ENCODE data around the gene TPPP2.
A peak's percentile ranks its signal among the peaks of the same experiment; 100 is the strongest.

TPPP2 gene

DNA sequence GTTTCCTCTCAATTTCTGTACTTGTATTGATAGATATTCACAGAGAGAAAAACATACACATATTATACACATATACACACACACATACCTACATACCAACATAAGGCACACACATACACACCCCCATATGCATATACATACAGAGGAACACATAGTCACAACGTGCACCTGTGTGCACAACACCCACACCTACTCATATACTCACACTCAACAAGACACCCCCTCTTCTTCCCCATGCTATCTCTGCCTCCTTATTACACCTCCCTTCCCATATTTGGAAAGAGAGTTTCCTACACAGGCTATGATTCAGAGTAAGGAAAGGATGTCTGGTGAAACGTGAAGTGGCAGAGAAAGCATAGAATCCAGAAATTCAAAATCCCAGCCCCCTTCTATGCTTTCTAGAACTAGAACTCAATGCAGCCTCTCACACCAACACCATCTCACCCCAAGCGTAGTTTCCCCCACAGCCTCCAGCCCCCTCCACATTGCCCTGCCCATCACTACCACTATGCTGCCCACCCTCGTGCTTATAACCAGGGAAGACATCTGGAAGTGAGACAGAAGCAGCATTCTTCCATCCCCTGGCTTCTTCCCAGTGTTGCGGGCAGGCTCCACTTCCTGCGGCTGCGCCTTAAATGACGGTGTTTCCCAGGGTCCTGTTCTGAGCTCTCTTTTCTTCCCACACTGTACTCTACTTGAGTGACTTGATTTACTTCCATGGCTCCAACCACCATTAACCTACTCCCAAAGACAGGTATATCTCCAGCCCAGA is 30.0 kb downstream of the TPPP2 start:
- FAIRE-seq = no peak

DNA sequence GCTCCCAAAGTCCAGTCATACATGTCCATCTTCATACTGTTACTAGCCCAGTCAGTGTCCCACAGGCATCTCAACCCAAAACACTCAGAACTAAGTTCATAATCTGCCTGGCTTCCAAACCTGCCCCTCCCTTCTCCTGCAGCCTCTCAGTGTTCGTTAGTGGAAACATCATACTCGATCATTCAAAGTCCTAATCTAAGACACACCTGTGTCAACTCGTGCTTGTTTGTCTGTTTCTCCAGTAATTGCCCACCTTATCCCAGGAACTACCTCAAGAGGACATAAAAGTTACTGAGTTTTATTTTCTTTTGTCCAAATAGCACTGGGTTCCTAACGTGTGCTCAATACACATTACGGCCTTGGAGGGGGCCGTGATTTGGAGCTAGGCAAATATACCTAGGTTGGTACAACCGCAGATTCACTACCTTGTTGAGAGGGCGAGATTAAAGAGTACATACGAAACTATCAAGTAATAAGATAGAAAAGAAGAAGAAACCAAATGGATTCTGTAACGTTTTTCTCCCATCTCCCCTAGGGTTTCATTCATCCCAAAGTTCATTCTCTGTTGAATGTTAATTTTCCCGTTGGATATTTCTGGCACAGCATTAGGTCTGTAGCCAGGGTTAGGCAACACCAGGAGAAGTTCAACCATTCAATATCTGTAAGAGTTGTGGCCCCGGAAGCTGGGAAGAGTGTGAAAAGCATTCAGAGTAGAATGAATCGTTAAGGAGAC is 30.8 kb downstream of the TPPP2 start:
- FAIRE-seq = no peak

DNA sequence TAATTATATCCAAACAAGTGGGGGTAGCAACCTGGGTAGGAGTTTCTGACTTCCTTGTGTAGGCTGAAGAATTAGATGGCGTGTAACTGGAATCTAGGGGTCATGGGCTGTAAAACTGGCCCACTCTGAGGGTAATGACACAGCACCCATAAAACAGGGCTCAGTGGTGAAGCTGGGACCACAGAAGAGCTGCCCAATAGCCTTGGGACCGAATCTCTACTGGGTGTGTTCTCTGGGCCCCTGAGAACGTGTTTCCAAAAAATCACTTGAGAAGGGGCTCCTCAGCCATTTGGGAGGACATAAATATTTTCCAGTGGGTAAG is 31.3 kb downstream of the TPPP2 start:
- no peak for FAIRE-seq

DNA sequence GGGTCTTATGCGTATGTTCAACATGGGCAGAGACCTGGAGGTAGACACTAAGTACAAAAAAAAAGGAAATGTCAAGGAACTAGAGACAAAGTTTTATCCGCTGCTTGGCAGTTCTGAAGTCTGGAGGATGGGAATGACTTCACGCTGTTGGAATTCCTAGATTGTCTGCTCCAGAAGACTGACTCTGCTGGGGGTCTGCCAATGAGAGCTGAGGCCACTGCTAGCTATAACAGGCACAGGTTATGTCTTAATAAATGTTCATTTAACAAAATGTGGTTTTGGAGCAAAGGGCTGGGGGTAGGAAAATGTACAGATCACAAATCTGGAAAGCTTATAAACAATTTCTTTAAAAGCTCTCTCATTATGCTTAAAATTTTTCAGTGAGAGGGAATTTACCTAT is 33.5 kb downstream of the TPPP2 start:
- no peak for FAIRE-seq

DNA sequence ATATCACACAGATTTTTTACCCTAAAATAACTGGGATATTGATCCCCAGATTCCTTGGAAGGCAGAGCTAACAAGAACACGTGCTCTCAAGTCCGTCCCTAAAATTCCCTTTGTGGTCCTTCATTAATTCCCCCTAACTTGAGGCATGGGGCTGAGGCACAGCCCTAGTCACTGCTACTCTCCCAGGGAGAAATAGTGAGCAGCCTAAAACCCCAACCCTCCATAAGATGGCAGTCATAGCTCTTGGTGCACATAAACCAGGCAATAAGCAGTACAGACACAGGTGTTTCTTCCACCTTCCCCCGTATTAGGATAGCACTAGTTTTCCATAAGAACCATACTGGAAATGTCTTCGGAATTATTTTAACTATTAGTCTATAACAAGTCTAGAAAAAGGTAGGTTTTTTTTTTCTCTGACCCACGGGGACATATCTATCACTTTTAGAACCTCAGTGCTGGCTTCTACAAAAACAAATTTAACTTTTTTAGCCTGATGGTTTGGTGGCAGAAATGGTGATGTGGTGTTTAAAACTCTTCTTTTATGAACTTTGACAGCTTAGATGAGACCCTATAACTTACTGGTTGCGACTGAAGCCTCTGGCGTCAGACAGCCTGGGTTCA is 37.0 kb downstream of the TPPP2 start:
- FAIRE-seq = peak; percentile 60

DNA sequence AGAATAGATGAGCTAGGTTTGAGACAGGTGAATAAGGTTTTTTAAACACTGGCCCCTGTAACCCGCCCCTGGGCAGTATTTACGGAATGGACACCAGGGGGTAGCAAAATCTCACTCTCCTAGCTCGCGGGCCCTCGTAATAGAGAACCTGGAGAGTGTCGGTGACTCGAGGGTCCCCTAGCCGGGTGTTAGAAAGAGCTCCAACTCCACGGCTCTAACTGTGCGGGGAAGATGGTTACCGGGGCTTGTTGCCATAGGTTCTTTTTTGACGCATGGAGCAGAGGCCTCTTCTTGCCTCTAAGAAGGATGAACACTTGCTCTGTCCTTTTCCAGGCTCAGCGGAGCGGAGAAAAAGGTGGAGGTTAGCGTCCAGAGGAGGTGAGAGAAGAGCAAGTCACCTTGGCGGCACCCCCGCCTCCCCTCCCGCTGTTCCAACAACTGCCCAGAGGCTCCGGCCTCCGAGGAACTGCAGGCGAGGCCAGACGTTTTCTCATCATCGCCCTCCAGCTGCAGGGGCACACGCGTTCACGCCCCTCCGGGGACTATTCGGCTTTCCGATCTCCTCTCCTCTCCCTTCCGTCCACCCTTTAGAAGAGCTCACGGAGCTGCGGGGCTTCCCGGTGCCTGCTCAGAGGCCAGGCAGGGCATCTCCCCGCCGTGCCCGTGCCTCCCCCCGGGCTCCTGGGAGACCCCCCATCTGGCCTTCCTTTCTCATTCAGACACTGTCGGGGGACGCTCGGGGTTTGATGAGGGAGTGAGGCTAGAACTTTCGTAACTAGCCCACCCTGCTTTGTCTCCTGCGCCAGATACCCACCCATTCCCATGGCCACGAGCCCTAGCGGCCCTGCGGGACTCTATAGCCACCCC is 38.7 kb downstream of the TPPP2 start:
- no peak for FAIRE-seq

DNA sequence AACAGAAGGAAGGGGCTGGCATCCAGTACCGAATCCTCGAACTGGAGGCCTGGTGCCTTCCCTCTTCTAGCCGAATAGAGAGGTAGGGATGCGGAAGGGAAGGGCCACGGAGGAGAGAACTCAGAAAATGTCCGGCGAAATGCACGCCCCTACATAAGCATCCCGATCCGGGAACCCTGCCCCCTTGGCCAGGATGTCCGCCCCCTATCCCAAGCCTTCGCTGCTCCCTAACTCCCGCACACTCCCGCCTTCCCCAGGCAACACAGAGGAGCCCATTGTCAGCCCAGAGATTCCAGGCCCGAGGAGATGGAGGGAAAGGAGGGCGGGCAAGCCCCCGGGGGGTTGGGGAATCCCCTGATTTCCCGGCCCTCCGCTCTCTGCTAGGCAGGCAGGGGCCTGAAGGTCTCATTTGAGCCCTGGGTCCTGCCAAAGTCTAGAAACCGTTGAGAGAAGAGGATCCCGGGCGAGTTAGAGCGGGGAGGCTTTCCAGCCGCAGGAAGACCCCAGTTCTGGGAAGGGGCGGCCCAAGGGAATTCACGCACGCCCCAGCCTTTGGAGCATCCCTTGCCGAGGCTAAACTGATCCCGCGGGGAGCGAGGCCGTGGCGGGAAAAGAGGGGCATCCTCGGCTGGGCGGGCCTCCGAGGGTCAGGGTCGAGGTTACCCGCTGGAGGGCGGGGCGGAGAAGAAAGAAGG is 39.5 kb downstream of the TPPP2 start:
- no peak for FAIRE-seq

DNA sequence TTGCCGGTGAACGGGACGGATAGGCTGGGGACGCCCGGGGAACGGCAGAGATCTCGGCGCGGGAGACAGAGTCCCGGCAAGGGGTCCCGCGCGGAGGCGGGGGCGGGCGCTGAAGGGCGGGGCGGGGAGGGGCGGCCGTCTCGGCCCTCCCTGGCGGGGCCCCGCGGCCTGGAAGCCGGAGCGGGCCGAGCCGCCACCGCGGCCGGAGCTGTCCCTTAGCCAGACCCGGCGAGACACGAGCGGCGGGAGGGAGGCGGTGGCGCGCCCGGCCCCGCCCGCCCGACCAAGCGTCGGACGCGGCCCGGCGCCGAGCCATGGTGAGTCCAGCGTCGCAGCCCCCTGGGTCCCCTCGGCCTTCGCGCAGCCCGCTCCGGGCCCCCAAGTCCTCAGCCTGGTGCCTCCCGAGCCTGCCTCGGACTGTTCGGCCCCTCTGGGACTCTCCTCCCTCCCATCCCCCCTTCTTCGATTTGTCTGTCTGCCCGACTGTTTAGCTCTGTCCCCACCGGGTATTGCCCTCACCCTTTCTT is 40.1 kb downstream of the TPPP2 start, which contains the start of gene ARHGEF40:
ARHGEF40 (plus strand) TSS at position 222 of the 527 bp plus-strand sequence; CDS start at position 315, 93 bp downstream.
- no peak for FAIRE-seq

DNA sequence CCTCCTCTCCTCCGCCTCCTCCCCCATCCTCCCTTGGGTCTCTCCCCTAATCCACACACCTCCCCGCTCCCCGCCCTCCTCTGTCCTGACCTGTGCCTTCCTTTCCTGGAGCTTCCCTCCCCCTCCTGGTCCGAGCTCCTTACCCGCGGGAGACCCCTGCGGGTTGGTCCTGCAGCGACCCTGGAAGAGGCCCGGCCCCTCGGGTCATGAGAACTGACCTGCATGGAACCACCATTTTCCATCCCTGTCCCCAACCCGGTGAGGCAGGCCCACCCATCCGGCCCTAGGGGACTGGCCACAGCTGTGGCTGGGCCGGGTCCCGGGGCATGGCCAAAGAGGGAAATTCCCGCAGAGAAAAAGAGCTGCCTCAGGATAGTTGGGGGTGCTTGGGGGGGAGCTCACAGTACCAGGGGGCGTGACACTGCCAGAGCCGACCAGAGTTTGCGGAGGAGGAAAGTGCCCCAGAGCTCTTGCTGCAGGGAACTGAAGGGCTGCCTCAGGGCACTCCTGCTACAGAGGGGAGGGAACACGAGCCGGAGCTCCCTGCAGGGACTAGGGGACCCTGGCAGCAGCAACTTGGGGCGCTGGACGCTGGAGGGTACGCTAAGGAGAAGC is 40.7 kb downstream of the TPPP2 start:
- no peak for FAIRE-seq

DNA sequence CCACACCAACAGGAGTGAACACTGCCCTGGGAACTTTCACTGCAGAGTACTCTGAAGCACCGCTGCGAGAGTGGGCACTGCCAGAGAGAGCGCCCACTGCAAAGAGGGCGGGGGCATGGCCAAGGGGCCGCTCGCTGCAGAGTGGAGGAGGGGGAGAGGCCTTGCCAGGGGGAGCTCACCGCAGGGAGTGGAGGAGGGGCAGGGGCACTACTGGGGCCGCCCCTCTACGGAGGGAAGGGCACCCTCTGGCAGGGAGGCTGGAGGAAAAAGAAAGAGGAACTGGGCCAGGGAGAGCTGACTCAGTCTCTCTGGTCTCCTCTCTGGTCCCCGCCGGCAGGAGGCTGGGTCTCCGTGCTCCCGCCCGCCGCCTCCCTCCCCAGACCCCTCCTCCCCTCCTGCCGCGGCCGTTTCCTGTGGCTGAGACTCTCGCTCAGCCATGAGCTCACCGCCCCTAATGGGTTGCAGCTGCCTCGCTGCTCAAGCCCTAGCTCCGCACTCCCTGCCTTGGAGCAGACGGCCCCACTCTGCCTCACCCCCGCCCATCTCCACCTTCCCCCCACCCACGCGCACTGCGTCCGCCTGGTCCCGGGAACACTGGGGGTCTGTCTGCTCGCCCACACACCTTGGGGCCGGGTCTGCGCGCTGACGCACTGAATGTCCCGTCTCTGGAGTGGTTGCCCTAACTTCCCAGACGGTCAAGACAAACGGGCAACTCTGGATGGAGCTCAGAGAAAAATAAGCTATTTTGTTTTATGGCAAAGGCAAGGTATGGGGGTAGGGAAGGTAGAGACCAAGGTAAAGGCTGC is 41.4 kb downstream of the TPPP2 start:
- no peak for FAIRE-seq

DNA sequence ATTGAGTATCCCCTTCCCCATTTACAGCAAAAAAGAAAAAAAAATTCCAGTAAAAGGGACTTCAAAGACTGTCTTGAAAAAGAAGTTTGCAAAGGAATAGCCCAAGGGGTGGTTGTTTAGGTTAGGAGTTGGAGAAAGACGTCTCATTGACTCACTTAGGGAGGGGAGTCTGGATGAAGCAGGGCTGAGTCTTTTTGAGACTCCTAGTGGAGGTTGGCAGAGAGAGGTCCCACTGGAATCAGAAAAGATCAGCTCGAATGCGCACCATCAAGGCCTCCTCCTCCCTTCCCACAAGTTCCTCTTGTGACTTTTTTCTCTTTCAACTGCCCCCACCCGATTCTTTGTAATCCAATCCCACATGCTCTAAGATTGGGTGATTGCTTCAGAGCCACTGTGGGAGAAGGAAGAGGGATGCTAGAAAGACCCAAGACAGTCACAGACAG is 42.0 kb downstream of the TPPP2 start:
- no peak for FAIRE-seq

DNA sequence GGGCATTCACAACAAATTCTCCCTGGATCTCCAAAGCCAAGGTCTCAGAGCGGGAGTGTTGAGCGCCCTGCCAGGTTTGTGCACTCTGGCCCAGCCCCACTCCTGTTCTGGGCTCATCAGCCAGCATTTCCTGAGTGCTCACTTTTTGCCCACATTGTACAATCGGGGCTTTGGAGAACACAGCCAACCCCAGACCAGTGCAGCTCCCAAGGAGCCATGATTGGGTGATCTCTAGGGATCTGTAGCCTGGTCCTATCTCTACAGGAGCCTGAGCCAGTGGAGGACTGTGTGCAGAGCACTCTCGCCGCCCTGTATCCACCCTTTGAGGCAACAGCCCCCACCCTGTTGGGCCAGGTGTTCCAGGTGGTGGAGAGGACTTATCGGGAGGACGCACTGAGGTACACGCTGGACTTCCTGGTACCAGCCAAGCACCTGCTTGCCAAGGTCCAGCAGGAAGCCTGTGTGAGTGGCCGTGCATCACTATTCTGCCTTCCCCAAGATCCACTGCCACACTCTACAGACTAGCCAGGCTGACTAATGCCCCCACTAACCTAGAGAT is 42.8 kb downstream of the TPPP2 start:
- no peak for FAIRE-seq

DNA sequence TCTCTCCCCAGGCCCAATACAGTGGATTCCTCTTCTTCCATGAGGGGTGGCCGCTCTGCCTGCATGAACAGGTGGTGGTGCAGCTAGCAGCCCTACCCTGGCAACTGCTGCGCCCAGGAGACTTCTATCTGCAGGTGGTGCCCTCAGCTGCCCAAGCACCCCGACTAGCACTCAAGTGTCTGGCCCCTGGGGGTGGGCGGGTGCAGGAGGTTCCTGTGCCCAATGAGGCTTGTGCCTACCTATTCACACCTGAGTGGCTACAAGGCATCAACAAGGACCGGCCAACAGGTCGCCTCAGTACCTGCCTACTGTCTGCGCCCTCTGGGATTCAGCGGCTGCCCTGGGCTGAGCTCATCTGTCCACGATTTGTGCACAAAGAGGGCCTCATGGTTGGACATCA is 43.9 kb downstream of the TPPP2 start:
- no peak for FAIRE-seq

DNA sequence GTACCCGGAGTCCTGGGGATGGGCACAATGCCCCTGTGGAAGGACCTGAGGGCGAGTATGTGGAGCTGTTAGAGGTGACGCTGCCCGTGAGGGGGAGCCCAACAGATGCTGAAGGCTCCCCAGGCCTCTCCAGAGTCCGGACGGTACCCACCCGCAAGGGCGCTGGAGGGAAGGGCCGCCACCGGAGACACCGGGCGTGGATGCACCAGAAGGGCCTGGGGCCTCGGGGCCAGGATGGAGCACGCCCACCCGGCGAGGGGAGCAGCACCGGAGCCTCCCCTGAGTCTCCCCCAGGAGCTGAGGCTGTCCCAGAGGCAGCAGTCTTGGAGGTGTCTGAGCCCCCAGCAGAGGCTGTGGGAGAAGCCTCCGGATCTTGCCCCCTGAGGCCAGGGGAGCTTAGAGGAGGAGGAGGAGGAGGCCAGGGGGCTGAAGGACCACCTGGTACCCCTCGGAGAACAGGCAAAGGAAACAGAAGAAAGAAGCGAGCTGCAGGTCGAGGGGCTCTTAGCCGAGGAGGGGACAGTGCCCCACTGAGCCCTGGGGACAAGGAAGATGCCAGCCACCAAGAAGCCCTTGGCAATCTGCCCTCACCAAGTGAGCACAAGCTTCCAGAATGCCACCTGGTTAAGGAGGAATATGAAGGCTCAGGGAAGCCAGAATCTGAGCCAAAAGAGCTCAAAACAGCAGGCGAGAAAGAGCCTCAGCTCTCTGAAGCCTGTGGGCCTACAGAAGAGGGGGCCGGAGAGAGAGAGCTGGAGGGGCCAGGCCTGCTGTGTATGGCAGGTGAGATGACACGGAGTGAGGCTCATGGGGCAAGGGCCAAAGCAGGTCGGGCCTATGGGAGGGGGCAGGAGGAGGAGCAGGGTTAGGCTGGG is 44.6 kb downstream of the TPPP2 start:
- no peak for FAIRE-seq

DNA sequence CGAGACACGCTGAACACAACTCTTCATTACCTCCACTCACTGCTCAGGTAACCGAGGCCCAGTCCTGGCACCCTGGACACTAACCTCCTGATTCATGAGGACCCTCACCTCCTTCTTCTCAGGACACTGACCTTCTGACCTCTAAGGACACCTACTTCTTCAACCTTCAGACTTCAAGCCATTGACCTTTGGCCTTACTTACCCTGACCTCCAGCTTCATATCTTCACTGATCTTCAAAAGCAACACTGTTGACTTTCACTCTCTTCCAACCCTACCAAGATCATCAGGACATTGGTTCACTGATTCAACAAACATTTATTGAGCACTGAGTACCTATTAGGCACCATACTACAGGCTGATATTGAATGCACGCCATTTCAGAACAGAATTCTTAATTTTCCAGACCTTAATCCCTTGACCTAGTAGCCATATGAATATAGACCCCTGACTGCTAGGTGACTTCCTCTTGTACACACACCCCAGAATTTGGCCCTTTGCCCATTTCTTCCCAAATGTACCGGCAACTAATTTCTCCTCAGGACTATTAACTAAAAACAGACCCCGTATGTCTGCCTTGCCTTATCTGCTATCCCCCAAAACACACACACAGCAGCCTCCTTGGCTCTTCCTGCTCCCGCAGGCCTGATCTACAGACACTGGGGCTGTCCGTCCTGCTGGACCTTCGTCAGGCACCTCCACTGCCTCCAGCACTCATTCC is 45.9 kb downstream of the TPPP2 start:
- no peak for FAIRE-seq

DNA sequence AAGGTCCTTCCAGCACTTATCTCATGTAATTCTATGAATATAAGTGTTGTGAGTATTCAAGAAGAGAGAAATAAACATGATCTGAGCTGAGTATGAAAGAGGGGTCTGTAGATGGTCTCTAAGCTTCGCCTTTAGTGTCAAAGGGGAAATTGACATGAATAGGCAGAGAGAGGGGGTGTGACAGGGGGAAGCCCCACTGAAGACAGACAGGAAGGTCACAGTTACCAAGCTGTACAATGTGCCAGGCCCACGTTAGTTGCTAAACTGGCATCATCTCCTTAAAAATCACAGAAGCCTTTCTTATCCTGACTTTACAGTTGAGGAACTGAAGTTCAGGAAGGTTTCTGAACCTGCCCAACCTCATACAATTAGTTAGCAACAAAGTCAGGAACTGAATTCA is 47.7 kb downstream of the TPPP2 start:
- no peak for FAIRE-seq

DNA sequence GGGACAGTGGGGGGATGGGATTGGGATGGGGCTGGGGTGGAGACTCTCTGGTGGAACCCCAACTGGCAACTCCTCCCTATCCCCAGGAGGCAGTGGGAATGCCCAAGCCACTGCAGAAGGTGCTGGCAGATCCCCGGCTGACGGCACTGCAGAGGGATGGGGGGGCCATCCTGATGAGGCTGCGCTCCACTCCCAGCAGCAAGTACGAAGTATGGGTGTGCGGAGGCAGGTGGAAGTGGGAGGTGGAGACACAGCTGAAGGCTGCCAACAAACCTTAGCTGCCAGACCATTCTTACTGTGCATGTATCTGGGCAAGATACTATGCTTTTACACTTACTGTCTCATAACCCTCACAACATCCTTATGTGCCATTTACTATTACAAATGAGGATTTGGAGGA is 48.3 kb downstream of the TPPP2 start:
- no peak for FAIRE-seq

DNA sequence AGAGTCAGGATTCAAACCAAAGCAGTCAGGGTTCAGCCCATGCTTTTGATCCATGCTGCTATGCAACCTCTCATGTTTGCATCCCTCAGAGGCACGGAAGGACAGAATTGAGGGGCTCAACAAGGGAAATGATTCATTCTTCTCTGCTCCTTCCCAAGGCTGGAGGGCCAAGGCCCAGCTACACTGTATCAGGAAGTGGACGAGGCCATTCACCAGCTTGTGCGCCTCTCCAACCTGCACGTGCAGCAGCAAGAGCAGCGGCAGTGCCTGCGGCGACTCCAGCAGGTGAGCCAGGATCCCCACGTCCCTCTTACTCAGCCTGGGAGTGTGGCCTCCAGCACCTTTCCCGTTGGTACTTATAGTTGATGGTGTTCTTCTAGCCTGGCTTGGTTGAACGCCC is 48.7 kb downstream of the TPPP2 start:
- FAIRE-seq = no peak
